Kidney (tissue), 14 donors: ENCODE results near the gene STIP1. TPM values are rescaled to one million over a fixed set of nuclear protein-coding genes. Genes with fewer than 3 reads are reported as not detected.

ENCODE experiments used
- DNase-seq, 5 donors: peaks; one replicate each; pipeline ENCODE4 v3.0.0-alpha.2; 2013 to 2020
- FAIRE-seq: peaks from 2 replicates; lab custom pipeline; 2012; peaks lifted over from hg19 to GRCh38; lab: Jason Lieb, UNC
- H3K27ac ChIP-seq, 2 donors: one replicate each; pipeline ENCODE4 v1.7.0; 2013; ENCODE audit warnings: low read depth in 2 of 2, low read length in 2 of 2, inconsistent platforms in 1 of 2
- H3K27me3 ChIP-seq: one replicate; pipeline ENCODE4 v1.7.1; 2013; ENCODE audit warnings: low read length, inconsistent platforms; ENCODE audit not compliant: control insufficient read depth, insufficient read depth
- H3K36me3 ChIP-seq, 3 donors: one replicate each; pipeline versions ENCODE4 v1.7.0 to v1.7.1; 2013; ENCODE audit warnings: low read length in 3 of 3, control low read depth in 1 of 3, inconsistent platforms in 1 of 3; ENCODE audit not compliant: insufficient read depth in 3 of 3, control insufficient read depth in 2 of 3
- H3K4me1 ChIP-seq, 3 donors: one replicate each; pipeline versions ENCODE4 v1.7.0 to v1.7.1; 2013; ENCODE audit warnings: low read length in 3 of 3, inconsistent platforms in 1 of 3, low read depth in 1 of 3; ENCODE audit not compliant: control insufficient read depth in 2 of 3, insufficient read depth in 2 of 3
- H3K4me3 ChIP-seq, 3 donors: one replicate each; pipeline versions ENCODE4 v1.7.0 to v1.8.1; 2013; ENCODE audit warnings: low read length in 3 of 3, control low read depth in 1 of 3, inconsistent platforms in 1 of 3
- H3K9ac ChIP-seq, 3 donors: one replicate each; pipeline versions ENCODE4 v1.7.0 to v1.7.1; 2013; ENCODE audit warnings: low read length in 3 of 3, control low read depth in 1 of 3, inconsistent platforms in 1 of 3
- H3K9me3 ChIP-seq, 3 donors: one replicate each; pipeline versions ENCODE4 v1.7.0 to v1.7.1; 2013; ENCODE audit warnings: low read length in 3 of 3, control low read depth in 1 of 3, inconsistent platforms in 1 of 3; ENCODE audit not compliant: control insufficient read depth in 2 of 3, insufficient read depth in 1 of 3
- CTCF ChIP-seq: IDR thresholded peaks from 3 replicates; pipeline ENCODE4 v1.5.1; 2012; ENCODE audit warnings: mild to moderate bottlenecking, moderate library complexity, borderline replicate concordance; ENCODE audit not compliant: insufficient read depth; ENCODE audit errors: extremely low read depth
- intact Hi-C: fragments of 100-400 bp; cut with DNase I; formaldehyde crosslinking; loops from one replicate; pipeline ENCODE4 v1.11.1; 2022
- polyA plus RNA-seq: library from polyadenylated mRNA; stranded (reverse); fragments of 350-450 nt; fragmentation: Illumina TruSeq; extraction: RNeasy Lipid Tissue Mini Kit (QIAGEN cat#74804); gene quantifications from one replicate; pipeline ENCODE4 v1.2.3, GENCODE V29; 2014; ENCODE audit warnings: low read depth, low replicate concordance; ENCODE audit not compliant: insufficient read depth
- total RNA-seq: library from RNA; stranded (reverse); fragmentation: NEBNext Ultra II Directional; extraction: Animal tissue kit (Norgen Biotek cat#: 25700); gene quantifications from one replicate; pipeline ENCODE4 v1.2.1, GENCODE V29; 2021
- donor health status: control.
- donor health status: control.
- donor health status: control.
- donor health status: control.
- donor health status: control.
- donor health status: DM: yes; HTN: yes; CAD: no.
- donor health status: Normal renal cell carcinoma (clear cell type).

Gene STIP1
- total and polyA plus RNA-seq, 2 donors from 2014 or later = 81.2 to 86.0 TPM

- DNase-seq = no peak
- Histone ChIP-seq H3K4me1 (peaks cover 0 to 39% (median 5%) of the 10 kb centered on the region in 3 donors), H3K27me3 (no peaks in the 10 kb centered on the region), H3K4me3 (peak overlapping the region in 2 of 3 donors; percentile 18 to 97), H3K36me3 (peaks cover 0 to 9% (median 4%) of the 10 kb centered on the region in 3 donors), H3K27ac (peak overlapping the region; percentile 89 to 91), H3K9ac (peak overlapping the region in 1 of 3 donors; percentile 48), H3K9me3 (no peaks in the 10 kb centered on the region)
- TF ChIP-seq CTCF = no peak
- intact Hi-C loops = no loop called here
- FAIRE-seq = no peak
Observed at GRCh38 chr11:64247729-64248531, 62.0 kb downstream of the STIP1 start.

GRCh38 chr11:64248578-64248977, 62.6 kb downstream of the STIP1 start:
- no peak for FAIRE-seq
- Histone ChIP-seq H3K27me3 (no peaks in the 10 kb centered on the region), H3K4me1 (peaks cover 0 to 37% (median 5%) of the 10 kb centered on the region in 3 donors), H3K4me3 (no peak overlapping the region), H3K27ac (no peak overlapping the region), H3K9me3 (no peaks in the 10 kb centered on the region), H3K9ac (no peak overlapping the region), H3K36me3 (peaks cover 0 to 6% (median under 1%) of the 10 kb centered on the region in 3 donors)
- no peak for DNase-seq
- intact Hi-C loops = no loop called here
- TF ChIP-seq CTCF = no peak

- Histone ChIP-seq H3K27ac (no peak overlapping the region), H3K9me3 (no peaks in the 10 kb centered on the region), H3K4me3 (no peak overlapping the region), H3K36me3 (peaks cover 0 to 1% (median 0%) of the 10 kb centered on the region in 3 donors), H3K27me3 (no peaks in the 10 kb centered on the region), H3K9ac (no peak overlapping the region), H3K4me1 (peaks cover 0 to 37% (median 5%) of the 10 kb centered on the region in 3 donors)
- no peak for TF ChIP-seq CTCF
- no peak for FAIRE-seq
- intact Hi-C loops = no loop called here
- DNase-seq = no peak
Observed at GRCh38 chr11:64249038-64249437, 63.1 kb downstream of the STIP1 start.
